Neural crest cell (in vitro differentiated cells): Measurements from ENCODE around the gene CASZ1. TPM values are rescaled to one million over a fixed set of nuclear protein-coding genes. Genes with fewer than 3 reads are reported as not detected.

Source experiments
- DNase-seq: peaks from one replicate; pipeline ENCODE4 v3.0.0; 2021; ENCODE audit warnings: low read depth, mixed read lengths, low spot score
- H3K27ac Mint-ChIP-seq: one replicate; pipeline ENCODE4 v1.8.0; 2021; ENCODE audit warnings: mild to moderate bottlenecking, mixed read lengths; ENCODE audit not compliant: unreplicated experiment
- H3K27me3 Mint-ChIP-seq: 2 replicates; pipeline ENCODE4 v1.8.0; 2021; ENCODE audit warnings: low read depth, mild to moderate bottlenecking, mixed read lengths
- H3K36me3 Mint-ChIP-seq: 2 replicates; pipeline ENCODE4 v1.8.0; 2021; ENCODE audit warnings: low read depth, mild to moderate bottlenecking, mixed read lengths
- H3K4me1 Mint-ChIP-seq: 2 replicates; pipeline ENCODE4 v1.8.0; 2021; ENCODE audit warnings: mixed read lengths
- H3K4me3 Mint-ChIP-seq: one replicate; pipeline ENCODE4 v1.8.0; 2021; ENCODE audit warnings: mild to moderate bottlenecking, mixed read lengths
- H3K9me3 Mint-ChIP-seq: 2 replicates; pipeline ENCODE4 v1.8.0; 2021; ENCODE audit warnings: mixed read lengths
- CTCF ChIP-seq: fragments of 200-600 bp; sonication (generic); conservative IDR thresholded peaks from 2 replicates; pipeline ENCODE4 v1.5.0; 2021; ENCODE audit warnings: antibody characterized with exemption, mild to moderate bottlenecking
- total RNA-seq: library from RNA; stranded (reverse); gene quantifications from 2 replicates; pipeline ENCODE4 v1.2.1, GENCODE V29; 2021

Gene CASZ1
- total RNA-seq, 1 donor from 2014 or later, result 2.6 TPM

GRCh38 chr1:10591010-10591409 lies 205.4 kb downstream of the CASZ1 start:
- no peaks in the 10 kb centered on the region for H3K27me3 Mint-ChIP-seq

GRCh38 chr1:10589074-10589473 lies 207.4 kb downstream of the CASZ1 start:
- Mint-ChIP-seq H3K27me3 (no peaks in the 10 kb centered on the region), H3K4me1 (peaks cover 4% of the 10 kb centered on the region), H3K36me3 (peaks cover 3% of the 10 kb centered on the region), H3K9me3 (peaks cover 3% of the 10 kb centered on the region), H3K27ac (no peak overlapping the region), H3K4me3 (no peak overlapping the region)
- no peak for TF ChIP-seq CTCF
- DNase-seq, result no peak

More at GRCh38 chr1:10591010-10591409, 205.4 kb downstream of the CASZ1 start:
- no peak for DNase-seq
- Mint-ChIP-seq H3K27ac (no peak overlapping the region), H3K9me3 (no peaks in the 10 kb centered on the region), H3K4me1 (peaks cover 20% of the 10 kb centered on the region), H3K4me3 (no peak overlapping the region), H3K36me3 (no peaks in the 10 kb centered on the region)
- no peak for TF ChIP-seq CTCF

GRCh38 chr1:10588640-10589039 lies 207.8 kb downstream of the CASZ1 start:
- no peak overlapping the region for H3K27ac Mint-ChIP-seq
- H3K4me3 Mint-ChIP-seq, result no peak overlapping the region
- peaks cover 3% of the 10 kb centered on the region for H3K9me3 Mint-ChIP-seq
- peaks cover 4% of the 10 kb centered on the region for H3K4me1 Mint-ChIP-seq
- peaks cover 3% of the 10 kb centered on the region for H3K36me3 Mint-ChIP-seq
- no peaks in the 10 kb centered on the region for H3K27me3 Mint-ChIP-seq
- TF ChIP-seq CTCF, result no peak
- no peak for DNase-seq

Other genes with a start within 250 kb of the CASZ1 start
- gene TARDBP, start 216.0 kb upstream of the CASZ1 start, total RNA-seq, result 253 and 268 TPM in 2 replicates